ENCODE measurements around the gene ADAMTS18. TPM values are rescaled to one million over a fixed set of nuclear protein-coding genes. Genes with fewer than 3 reads are reported as not detected.

ADAMTS18 gene
- total RNA-seq, 1 experiment from 2014 or later = not detected

GRCh38 chr16:77410449-77410848, 24.4 kb downstream of the ADAMTS18 start:
- Histone ChIP-seq H3K27ac (ENCODE audit: low read length) (no peak overlapping the region), H3K4me3 (ENCODE audit: low read length) (no peak overlapping the region), H4K20me1 (ENCODE audit: low read length) (no peaks in the 10 kb centered on the region), H2AFZ (ENCODE audit: low read length) (no peak overlapping the region), H3K27me3 (ENCODE audit: low read length) (no peaks in the 10 kb centered on the region), H3K4me1 (ENCODE audit: insufficient read depth, low read length) (peaks cover 11% of the 10 kb centered on the region; the same call in 1 of the 2 replicates), H3K9ac (ENCODE audit: low read length) (no peak overlapping the region), H3K36me3 (ENCODE audit: low read depth, low read length) (no peaks in the 10 kb centered on the region; the same call in 1 of the 2 replicates), H3K9me2 (replicated peaks; ENCODE audit: low read length) (no peaks in the 10 kb centered on the region), H3K4me2 (ENCODE audit: low read length) (no peak overlapping the region), H3F3A (ENCODE audit: low read length, unreplicated experiment) (no peaks in the 10 kb centered on the region), H3K79me2 (ENCODE audit: low read length) (no peaks in the 10 kb centered on the region), H3K9me3 (ENCODE audit: low read length) (no peaks in the 10 kb centered on the region)
- DNase-seq (no peak), ATAC-seq (no peak)
- no TSS peak for BruUV-seq (replicated peaks)
- intact Hi-C loops (cut with micrococcal nuclease) = no loop called here
- TF ChIP-seq, protein P1, sequence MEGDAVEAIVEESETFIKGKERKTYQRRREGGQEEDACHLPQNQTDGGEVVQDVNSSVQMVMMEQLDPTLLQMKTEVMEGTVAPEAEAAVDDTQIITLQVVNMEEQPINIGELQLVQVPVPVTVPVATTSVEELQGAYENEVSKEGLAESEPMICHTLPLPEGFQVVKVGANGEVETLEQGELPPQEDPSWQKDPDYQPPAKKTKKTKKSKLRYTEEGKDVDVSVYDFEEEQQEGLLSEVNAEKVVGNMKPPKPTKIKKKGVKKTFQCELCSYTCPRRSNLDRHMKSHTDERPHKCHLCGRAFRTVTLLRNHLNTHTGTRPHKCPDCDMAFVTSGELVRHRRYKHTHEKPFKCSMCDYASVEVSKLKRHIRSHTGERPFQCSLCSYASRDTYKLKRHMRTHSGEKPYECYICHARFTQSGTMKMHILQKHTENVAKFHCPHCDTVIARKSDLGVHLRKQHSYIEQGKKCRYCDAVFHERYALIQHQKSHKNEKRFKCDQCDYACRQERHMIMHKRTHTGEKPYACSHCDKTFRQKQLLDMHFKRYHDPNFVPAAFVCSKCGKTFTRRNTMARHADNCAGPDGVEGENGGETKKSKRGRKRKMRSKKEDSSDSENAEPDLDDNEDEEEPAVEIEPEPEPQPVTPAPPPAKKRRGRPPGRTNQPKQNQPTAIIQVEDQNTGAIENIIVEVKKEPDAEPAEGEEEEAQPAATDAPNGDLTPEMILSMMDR (conservative IDR thresholded peaks at IDR 0.05; ENCODE audit: low read depth, low read length) = no peak
- TF ChIP-seq EZH2 (IDR thresholded peaks at IDR 0.05; ENCODE audit: low read length, unreplicated experiment) (no peak), EZH2phosphoT487 (IDR thresholded peaks at IDR 0.05; ENCODE audit: borderline replicate concordance, low read length) (no peak)
- ChIA-PET POLR2A (ENCODE audit: unreplicated experiment) (no interaction called here), CTCF (no interaction called here)

DNA sequence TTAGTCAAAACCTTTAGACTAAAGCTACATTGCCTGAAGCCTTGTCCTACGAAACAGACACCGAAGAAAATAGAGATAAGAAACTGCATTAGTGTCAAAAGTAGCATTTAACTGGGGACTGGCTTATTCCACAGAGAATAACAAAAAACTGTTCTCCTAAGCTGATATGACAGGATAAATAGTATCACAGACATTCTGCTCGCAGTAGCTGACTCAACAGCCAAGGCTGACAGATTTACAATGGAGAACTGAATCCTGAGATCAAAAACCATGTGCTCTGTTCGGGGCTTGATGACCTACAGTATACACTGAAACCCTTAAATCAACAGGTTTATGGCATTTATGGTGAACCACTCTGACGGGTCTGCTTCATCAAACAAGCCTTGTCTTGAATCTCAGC, 25.5 kb downstream of the ADAMTS18 start:
- DNase-seq (no peak), ATAC-seq (no peak)
- Histone ChIP-seq H3K9ac (ENCODE audit: low read length) (no peak overlapping the region), H3K4me1 (ENCODE audit: insufficient read depth, low read length) (0 out of 2 replicates have a peak, but pooled peaks cover 4% of the 10 kb centered on the region), H4K20me1 (ENCODE audit: low read length) (no peaks in the 10 kb centered on the region), H2AFZ (ENCODE audit: low read length) (no peak overlapping the region), H3K27ac (ENCODE audit: low read length) (no peak overlapping the region), H3K9me3 (ENCODE audit: low read length) (no peaks in the 10 kb centered on the region), H3K36me3 (ENCODE audit: low read depth, low read length) (no peaks in the 10 kb centered on the region; the same call in 1 of the 2 replicates), H3F3A (ENCODE audit: low read length, unreplicated experiment) (no peaks in the 10 kb centered on the region), H3K27me3 (ENCODE audit: low read length) (no peaks in the 10 kb centered on the region), H3K9me2 (replicated peaks; ENCODE audit: low read length) (no peaks in the 10 kb centered on the region), H3K4me3 (ENCODE audit: low read length) (no peak overlapping the region), H3K4me2 (ENCODE audit: low read length) (no peak overlapping the region), H3K79me2 (ENCODE audit: low read length) (no peaks in the 10 kb centered on the region)
- CTCF ChIA-PET = interaction anchor here (0.6 kb wide), 1 partner anchor 134 kb away, joined by 3 read pairs; no protein-coding TSS in a partner anchor
- intact Hi-C loops (cut with micrococcal nuclease) = no loop called here
- POLR2A ChIA-PET (ENCODE audit: unreplicated experiment) = no interaction called here
- BruUV-seq (replicated peaks) = no TSS peak
- TF ChIP-seq EZH2 (IDR thresholded peaks at IDR 0.05; ENCODE audit: low read length, unreplicated experiment) (no peak), EZH2phosphoT487 (IDR thresholded peaks at IDR 0.05; ENCODE audit: borderline replicate concordance, low read length) (no peak)
- TF ChIP-seq, protein P1 (conservative IDR thresholded peaks at IDR 0.05; ENCODE audit: low read depth, low read length) = no peak

DNA sequence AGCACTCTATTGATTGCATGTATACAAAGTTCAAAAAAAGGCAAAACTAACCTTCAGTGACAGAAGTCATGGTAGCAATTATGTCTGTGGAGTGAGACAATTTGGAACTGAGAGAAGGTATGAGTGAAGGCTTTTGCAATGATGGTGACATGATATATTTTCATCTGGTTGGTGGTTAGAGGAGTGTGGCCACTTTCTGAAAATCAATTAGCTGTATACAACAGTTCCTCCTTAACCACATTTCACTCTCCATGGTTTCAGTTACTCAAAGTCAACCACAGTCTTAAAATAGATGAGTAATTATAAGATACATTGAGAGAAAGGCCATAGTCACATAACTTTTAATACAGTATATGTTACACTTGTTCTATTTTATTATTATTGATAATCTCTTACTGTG, 26.2 kb downstream of the ADAMTS18 start:
- CTCF ChIA-PET = no interaction called here
- DNase-seq (no peak), ATAC-seq (no peak)
- no TSS peak for BruUV-seq (replicated peaks)
- intact Hi-C loops (cut with micrococcal nuclease) = no loop called here
- no peak for TF ChIP-seq EZH2 (IDR thresholded peaks at IDR 0.05; ENCODE audit: low read length, unreplicated experiment)
- TF ChIP-seq EZH2phosphoT487 (IDR thresholded peaks at IDR 0.05; ENCODE audit: borderline replicate concordance, low read length) = no peak
- TF ChIP-seq, protein P1 (conservative IDR thresholded peaks at IDR 0.05; ENCODE audit: low read depth, low read length) = no peak
- no peaks in the 10 kb centered on the region for H3K27me3 ChIP-seq (ENCODE audit: low read length)
- H3K9me3 ChIP-seq (ENCODE audit: low read length) = no peaks in the 10 kb centered on the region
- no peak overlapping the region for H3K4me2 ChIP-seq (ENCODE audit: low read length)
- POLR2A ChIA-PET (ENCODE audit: unreplicated experiment) = no interaction called here
- H3K4me1 ChIP-seq (ENCODE audit: insufficient read depth, low read length) = no peaks in the 10 kb centered on the region
- H2AFZ ChIP-seq (ENCODE audit: low read length) = no peak overlapping the region
- H3F3A ChIP-seq (ENCODE audit: low read length, unreplicated experiment) = no peaks in the 10 kb centered on the region
- H4K20me1 ChIP-seq (ENCODE audit: low read length) = no peaks in the 10 kb centered on the region
- no peaks in the 10 kb centered on the region for H3K9me2 ChIP-seq (replicated peaks; ENCODE audit: low read length)
- no peak overlapping the region for H3K4me3 ChIP-seq (ENCODE audit: low read length)
- no peak overlapping the region for H3K27ac ChIP-seq (ENCODE audit: low read length)
- H3K79me2 ChIP-seq (ENCODE audit: low read length) = no peaks in the 10 kb centered on the region
- H3K36me3 ChIP-seq (ENCODE audit: low read depth, low read length) = no peaks in the 10 kb centered on the region; the same call in 1 of the 2 replicates
- H3K9ac ChIP-seq (ENCODE audit: low read length) = no peak overlapping the region
